MM.1S (cell line): ENCODE measurements around the gene RNGTT.

Source experiments
- DNase-seq: peaks from one replicate; pipeline ENCODE4 v3.0.0-alpha.2; 2015
- H2AFZ ChIP-seq: fragments of 300-600 bp; sonication (generic); 2 replicates; pipeline ENCODE4 v1.6.0; 2016; ENCODE audit warnings: antibody characterized with exemption, low read length
- H3F3A ChIP-seq: fragments of 300-600 bp; sonication (generic); 2 replicates; pipeline ENCODE4 v1.6.1; 2016; ENCODE audit warnings: mild to moderate bottlenecking, antibody characterized with exemption, low read length, moderate library complexity, mixed read lengths; ENCODE audit not compliant: insufficient read depth
- H3K27ac ChIP-seq: fragments of 300-600 bp; sonication (generic); 2 replicates; pipeline ENCODE4 v1.5.1; 2016; ENCODE audit warnings: mild to moderate bottlenecking, low read length
- H3K27me3 ChIP-seq: fragments of 300-600 bp; sonication (generic); replicated peaks from 2 replicates; pipeline ENCODE4 v1.6.0; 2016; ENCODE audit warnings: low read length; ENCODE audit not compliant: insufficient read depth
- H3K36me3 ChIP-seq: fragments of 300-600 bp; sonication (generic); replicated peaks from 2 replicates; pipeline ENCODE4 v1.6.1; 2016; ENCODE audit warnings: mild to moderate bottlenecking, low read length, mixed read lengths; ENCODE audit not compliant: insufficient read depth
- H3K4me1 ChIP-seq: fragments of 300-600 bp; sonication (generic); 2 replicates; pipeline ENCODE4 v1.6.1; 2016; ENCODE audit warnings: low read length, mixed read lengths
- H3K4me2 ChIP-seq: fragments of 300-600 bp; sonication (generic); 2 replicates; pipeline ENCODE4 v1.6.0; 2016; ENCODE audit warnings: low read depth, low read length
- H3K4me3 ChIP-seq: fragments of 300-600 bp; sonication (generic); 2 replicates; pipeline ENCODE4 v1.5.1; 2016; ENCODE audit warnings: low read length, mixed read lengths
- H3K79me2 ChIP-seq: fragments of 300-600 bp; sonication (generic); 2 replicates; pipeline ENCODE4 v1.6.1; 2016; ENCODE audit warnings: mixed run types, low read length, mixed read lengths
- H3K9ac ChIP-seq: fragments of 300-600 bp; sonication (generic); 2 replicates; pipeline ENCODE4 v1.6.1; 2016; ENCODE audit warnings: low read length, mixed read lengths
- H3K9me2 ChIP-seq: fragments of 300-600 bp; sonication (generic); replicated peaks from 2 replicates; pipeline ENCODE4 v1.6.1; 2016; ENCODE audit warnings: mild to moderate bottlenecking, low read length, mixed read lengths; ENCODE audit not compliant: insufficient read depth
- H3K9me3 ChIP-seq: fragments of 300-600 bp; sonication (generic); replicated peaks from 2 replicates; pipeline ENCODE4 v1.6.1; 2016; ENCODE audit warnings: mild to moderate bottlenecking, low read length, mixed read lengths; ENCODE audit not compliant: insufficient read depth
- H4K20me1 ChIP-seq: fragments of 300-600 bp; sonication (generic); 2 replicates; pipeline ENCODE4 v1.6.1; 2016; ENCODE audit warnings: mild to moderate bottlenecking, low read length, moderate library complexity, mixed read lengths; ENCODE audit not compliant: insufficient read depth
- EZH2 ChIP-seq: fragments of 300-600 bp; sonication (generic); optimal IDR thresholded peaks from 2 replicates; pipeline ENCODE3; 2017; ENCODE audit warnings: low read depth, mild to moderate bottlenecking, antibody characterized with exemption, low read length, mixed read lengths
- EZH2phosphoT487 ChIP-seq: fragments of 300-600 bp; sonication (generic); IDR thresholded peaks from 2 replicates; pipeline ENCODE4 v1.6.1; 2018; ENCODE audit warnings: antibody characterized with exemption, low read length
- TF ChIP-seq, protein P1 (sequence below): fragments of 300-600 bp; sonication (generic); IDR thresholded peaks from 2 replicates; pipeline ENCODE4 v1.5.1; 2016; ENCODE audit warnings: antibody characterized with exemption, low read length, mixed read lengths

Gene RNGTT

DNA sequence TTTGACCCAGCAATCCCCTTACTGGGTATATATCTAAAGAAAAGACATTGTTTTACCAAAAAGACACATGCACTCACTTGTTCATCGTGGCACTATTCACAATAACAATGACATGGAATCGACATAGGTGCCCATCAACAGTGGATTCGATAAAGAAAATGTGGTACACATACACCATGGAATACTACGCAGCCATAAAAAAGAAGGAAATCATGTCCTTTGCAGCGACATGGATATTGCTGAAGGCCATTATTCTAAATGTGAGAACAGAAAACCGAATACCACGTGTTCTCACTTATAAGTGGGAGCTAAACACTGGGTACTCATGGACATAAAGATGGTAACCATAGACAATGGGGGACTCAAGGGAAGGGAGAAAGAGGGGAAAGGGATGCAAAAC, 222.3 kb downstream of the RNGTT start:
- Histone ChIP-seq H3K36me3 (no peaks in the 10 kb centered on the region), H4K20me1 (no peaks in the 10 kb centered on the region), H3K4me2 (no peak overlapping the region), H3K9me2 (no peaks in the 10 kb centered on the region), H3F3A (no peaks in the 10 kb centered on the region), H3K9me3 (no peaks in the 10 kb centered on the region), H3K4me1 (no peaks in the 10 kb centered on the region), H3K27me3 (no peaks in the 10 kb centered on the region), H3K4me3 (no peak overlapping the region), H3K9ac (no peak overlapping the region), H3K79me2 (no peaks in the 10 kb centered on the region), H2AFZ (no peak overlapping the region), H3K27ac (no peak overlapping the region)
- TF ChIP-seq EZH2 (no peak), EZH2phosphoT487 (no peak)
- TF ChIP-seq, protein P1, sequence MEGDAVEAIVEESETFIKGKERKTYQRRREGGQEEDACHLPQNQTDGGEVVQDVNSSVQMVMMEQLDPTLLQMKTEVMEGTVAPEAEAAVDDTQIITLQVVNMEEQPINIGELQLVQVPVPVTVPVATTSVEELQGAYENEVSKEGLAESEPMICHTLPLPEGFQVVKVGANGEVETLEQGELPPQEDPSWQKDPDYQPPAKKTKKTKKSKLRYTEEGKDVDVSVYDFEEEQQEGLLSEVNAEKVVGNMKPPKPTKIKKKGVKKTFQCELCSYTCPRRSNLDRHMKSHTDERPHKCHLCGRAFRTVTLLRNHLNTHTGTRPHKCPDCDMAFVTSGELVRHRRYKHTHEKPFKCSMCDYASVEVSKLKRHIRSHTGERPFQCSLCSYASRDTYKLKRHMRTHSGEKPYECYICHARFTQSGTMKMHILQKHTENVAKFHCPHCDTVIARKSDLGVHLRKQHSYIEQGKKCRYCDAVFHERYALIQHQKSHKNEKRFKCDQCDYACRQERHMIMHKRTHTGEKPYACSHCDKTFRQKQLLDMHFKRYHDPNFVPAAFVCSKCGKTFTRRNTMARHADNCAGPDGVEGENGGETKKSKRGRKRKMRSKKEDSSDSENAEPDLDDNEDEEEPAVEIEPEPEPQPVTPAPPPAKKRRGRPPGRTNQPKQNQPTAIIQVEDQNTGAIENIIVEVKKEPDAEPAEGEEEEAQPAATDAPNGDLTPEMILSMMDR, result no peak
- DNase-seq, result no peak

DNA sequence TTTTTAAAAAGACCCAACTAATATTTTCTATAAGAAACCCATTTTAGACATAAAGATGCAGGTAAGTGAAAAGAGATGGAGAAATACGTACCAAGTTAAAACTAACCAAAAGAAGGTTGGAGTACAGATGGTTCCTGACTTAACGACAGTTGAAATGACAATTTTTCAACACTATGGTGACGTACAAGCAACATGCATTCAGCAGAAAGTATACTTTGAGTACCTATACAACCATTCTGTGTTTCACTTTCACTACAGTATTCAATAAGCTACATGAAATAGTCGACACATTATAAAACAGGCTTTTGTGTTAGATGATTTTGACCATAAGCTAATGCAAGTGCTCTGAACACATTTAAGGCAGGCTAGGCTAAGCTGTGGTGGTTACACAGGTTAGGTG, 228.9 kb downstream of the RNGTT start:
- H2AFZ ChIP-seq, result no peak overlapping the region
- H3K9ac ChIP-seq, result no peak overlapping the region
- no peaks in the 10 kb centered on the region for H3K9me2 ChIP-seq
- no peak overlapping the region for H3K27ac ChIP-seq
- no peaks in the 10 kb centered on the region for H4K20me1 ChIP-seq
- H3K36me3 ChIP-seq, result no peaks in the 10 kb centered on the region; the same call in 1 of the 2 replicates
- H3K27me3 ChIP-seq, result no peaks in the 10 kb centered on the region
- TF ChIP-seq EZH2 (no peak), EZH2phosphoT487 (no peak)
- TF ChIP-seq, protein P1, result no peak
- H3K4me1 ChIP-seq, result peaks cover 4% of the 10 kb centered on the region
- no peak for DNase-seq
- no peaks in the 10 kb centered on the region for H3K9me3 ChIP-seq
- no peaks in the 10 kb centered on the region for H3K79me2 ChIP-seq
- H3K4me3 ChIP-seq, result no peak overlapping the region
- no peak overlapping the region for H3K4me2 ChIP-seq
- H3F3A ChIP-seq, result no peaks in the 10 kb centered on the region

DNA sequence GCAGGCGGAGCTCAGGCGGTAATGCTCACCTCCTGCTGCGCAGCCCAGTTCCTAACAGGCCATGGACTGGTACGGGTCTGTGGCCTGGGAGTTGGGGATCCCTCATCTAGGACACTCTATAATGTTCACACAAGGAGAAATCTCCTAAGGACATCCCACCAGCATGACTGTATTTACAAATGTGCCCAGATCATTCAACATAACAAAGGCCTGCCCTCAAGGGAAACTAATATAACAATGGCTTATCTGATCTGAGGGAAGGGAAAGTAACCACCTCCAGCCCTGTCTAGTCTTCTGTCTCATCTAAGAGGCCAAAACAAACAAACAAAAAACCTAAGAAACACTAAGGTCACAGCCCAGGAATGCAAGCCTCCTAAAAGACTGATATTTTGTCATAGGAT, 232.8 kb downstream of the RNGTT start:
- Histone ChIP-seq H3K79me2 (no peaks in the 10 kb centered on the region), H3K36me3 (no peaks in the 10 kb centered on the region; the same call in 1 of the 2 replicates), H3K27me3 (no peaks in the 10 kb centered on the region), H3K27ac (no peak overlapping the region), H4K20me1 (no peaks in the 10 kb centered on the region), H3K9me3 (no peaks in the 10 kb centered on the region), H3K4me1 (peaks cover 4% of the 10 kb centered on the region), H3F3A (no peaks in the 10 kb centered on the region), H3K9ac (no peak overlapping the region), H3K4me3 (no peak overlapping the region), H3K4me2 (no peak overlapping the region), H3K9me2 (no peaks in the 10 kb centered on the region), H2AFZ (no peak overlapping the region)
- DNase-seq, result no peak
- TF ChIP-seq EZH2phosphoT487 (no peak), EZH2 (no peak)
- TF ChIP-seq, protein P1, result no peak
